Medulla oblongata (tissue), 1 donor: ENCODE measurements around the gene FGFBP3.

Source experiments
- DNase-seq: peaks from one replicate; pipeline ENCODE4 v3.0.0-alpha.2; 2015; ENCODE audit errors: extremely low spot score

The FGFBP3 gene

GRCh38 chr10:91856637-91857036 lies 52.6 kb downstream of the FGFBP3 start:
- no peak for DNase-seq
